NT2/D1 (cell line): ENCODE data around the gene TECR.

Experiments used
- SUZ12 ChIP-seq: IDR thresholded peaks from 2 replicates; pipeline ENCODE4 v1.6.1; 2011; ENCODE audit not compliant: insufficient read length, insufficient read depth; ENCODE audit errors: extremely low read depth
- YY1 ChIP-seq: IDR thresholded peaks from 2 replicates; pipeline ENCODE4 v1.6.1; 2011; ENCODE audit not compliant: insufficient read length, insufficient read depth
- ZNF274 ChIP-seq: IDR thresholded peaks from 2 replicates; pipeline ENCODE4 v1.6.1; 2011; ENCODE audit warnings: mild to moderate bottlenecking, low read depth, low read length

- TF ChIP-seq SUZ12 (no peak), ZNF274 (no peak), YY1 (no peak)
Observed at GRCh38 chr19:14575428-14575980, 46.1 kb downstream of the TECR start.
